Uterus (tissue), 4 donors: ENCODE results near the gene MRNIP. TPM values are rescaled to one million over a fixed set of nuclear protein-coding genes. Genes with fewer than 3 reads are reported as not detected.

Source experiments
- DNase-seq, 2 donors: peaks; one replicate each; pipeline ENCODE4 v3.0.0-alpha.2; 2019 to 2020
- H3K27ac ChIP-seq, 2 donors: fragments of 200-600 bp; sonication (generic); 1 replicate in 1 of 2; 2 replicates in 1 of 2; pipeline ENCODE4 v1.5.1; 2016 to 2018
- H3K27me3 ChIP-seq, 2 donors: fragments of 200-600 bp; sonication (generic); one replicate each; pipeline ENCODE4 v1.5.1; 2018 to 2019; ENCODE audit warnings: control low read depth in 1 of 2
- H3K36me3 ChIP-seq, 2 donors: fragments of 200-600 bp; sonication (generic); one replicate each; pipeline ENCODE4 v1.5.1; 2019; ENCODE audit warnings: control low read depth in 1 of 2
- H3K4me1 ChIP-seq, 2 donors: fragments of 200-600 bp; sonication (generic); one replicate each; pipeline ENCODE4 v1.5.1; 2018 to 2019; ENCODE audit warnings: control low read depth in 1 of 2
- H3K4me3 ChIP-seq, 2 donors: fragments of 200-600 bp; sonication (generic); 1 replicate in 1 of 2; 2 replicates in 1 of 2; pipeline ENCODE4 v1.5.1; 2018 to 2019; ENCODE audit warnings: mild to moderate bottlenecking in 1 of 2
- H3K9me3 ChIP-seq, 2 donors: fragments of 200-600 bp; sonication (generic); one replicate each; pipeline ENCODE4 v1.5.1; 2019; ENCODE audit warnings: control low read depth in 1 of 2
- POLR2A ChIP-seq, 2 donors: fragments of 450-650 bp; IDR thresholded peaks; one replicate each; pipeline ENCODE4 v1.6.1; 2016; ENCODE audit warnings: antibody characterized with exemption in 2 of 2, mild to moderate bottlenecking in 1 of 2, moderate library complexity in 1 of 2
- intact Hi-C: fragments of 100-400 bp; cut with DNase I; formaldehyde crosslinking; loops from one replicate; pipeline ENCODE4 v1.15.1; 2023; ENCODE audit warnings: low total_unique reads
- total RNA-seq, 4 donors: library from RNA; depleted of rRNA in 3 of 4; stranded (reverse); fragments of >200 nt in 3 of 4; gene quantifications; one replicate each; pipeline versions ENCODE4 v1.1.0 to v1.2.4, GENCODE V29; 2014 to 2023
- TF ChIP-seq, protein P1 (sequence below), 4 experiments: fragments of 200-600 bp in 2 of 4; fragments of 450-650 bp in 2 of 4; sonication (generic) in 2 of 4; IDR thresholded peaks; one replicate each; pipeline ENCODE4 v1.5.1; 2016 to 2019; ENCODE audit warnings: antibody characterized with exemption in 4 of 4, mild to moderate bottlenecking in 2 of 4, moderate library complexity in 1 of 4
- donor health status: DM: yes; HTN: yes; CAD: no.

MRNIP gene
- total RNA-seq, 4 donors from 2014 or later = 16.8 to 138 (median 61.6) TPM

GRCh38 chr5:179867476-179867875 lies 8.9 kb upstream of the MRNIP start:
- intact Hi-C loops = no loop called here
- no peaks in the 10 kb centered on the region for H3K9me3 ChIP-seq

DNA sequence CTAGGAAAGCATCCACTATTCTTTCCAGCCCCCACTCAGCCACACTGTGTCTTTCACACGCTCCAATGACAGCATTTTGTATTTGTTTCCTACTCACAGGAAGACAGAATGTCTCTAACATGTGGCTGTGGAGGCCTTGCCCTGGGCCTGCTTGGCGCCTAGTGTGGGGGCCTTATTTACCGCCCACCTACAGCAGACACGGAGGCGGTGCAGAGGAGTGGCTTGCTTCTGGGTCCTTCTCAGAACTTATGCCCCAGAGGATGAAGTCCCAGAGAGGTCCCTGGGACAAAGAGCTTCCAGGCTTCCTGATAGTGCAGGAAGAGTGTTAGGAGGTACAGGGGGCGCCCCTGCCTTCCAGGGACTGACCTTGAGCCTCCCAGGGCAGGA lies 8.5 kb upstream of the MRNIP start:
- no peak for DNase-seq
- no peak overlapping the region for H3K4me3 ChIP-seq
- H3K4me1 ChIP-seq = no peaks in the 10 kb centered on the region
- intact Hi-C loops = no loop called here
- H3K27me3 ChIP-seq = no peaks in the 10 kb centered on the region
- H3K27ac ChIP-seq = no peak overlapping the region
- TF ChIP-seq POLR2A (IDR thresholded peaks at IDR 0.05) = no peak
- TF ChIP-seq, protein P1, sequence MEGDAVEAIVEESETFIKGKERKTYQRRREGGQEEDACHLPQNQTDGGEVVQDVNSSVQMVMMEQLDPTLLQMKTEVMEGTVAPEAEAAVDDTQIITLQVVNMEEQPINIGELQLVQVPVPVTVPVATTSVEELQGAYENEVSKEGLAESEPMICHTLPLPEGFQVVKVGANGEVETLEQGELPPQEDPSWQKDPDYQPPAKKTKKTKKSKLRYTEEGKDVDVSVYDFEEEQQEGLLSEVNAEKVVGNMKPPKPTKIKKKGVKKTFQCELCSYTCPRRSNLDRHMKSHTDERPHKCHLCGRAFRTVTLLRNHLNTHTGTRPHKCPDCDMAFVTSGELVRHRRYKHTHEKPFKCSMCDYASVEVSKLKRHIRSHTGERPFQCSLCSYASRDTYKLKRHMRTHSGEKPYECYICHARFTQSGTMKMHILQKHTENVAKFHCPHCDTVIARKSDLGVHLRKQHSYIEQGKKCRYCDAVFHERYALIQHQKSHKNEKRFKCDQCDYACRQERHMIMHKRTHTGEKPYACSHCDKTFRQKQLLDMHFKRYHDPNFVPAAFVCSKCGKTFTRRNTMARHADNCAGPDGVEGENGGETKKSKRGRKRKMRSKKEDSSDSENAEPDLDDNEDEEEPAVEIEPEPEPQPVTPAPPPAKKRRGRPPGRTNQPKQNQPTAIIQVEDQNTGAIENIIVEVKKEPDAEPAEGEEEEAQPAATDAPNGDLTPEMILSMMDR (IDR thresholded peaks at IDR 0.05) = no peak
- H3K36me3 ChIP-seq = no peaks in the 10 kb centered on the region
- H3K9me3 ChIP-seq = no peaks in the 10 kb centered on the region

More at GRCh38 chr5:179867476-179867875, 8.9 kb upstream of the MRNIP start:
- no peak for TF ChIP-seq POLR2A (IDR thresholded peaks at IDR 0.05)
- TF ChIP-seq, protein P1 (IDR thresholded peaks at IDR 0.05) = no peak
- H3K27ac ChIP-seq = no peak overlapping the region
- no peak for DNase-seq
- no peaks in the 10 kb centered on the region for H3K4me1 ChIP-seq
- no peak overlapping the region for H3K4me3 ChIP-seq
- no peaks in the 10 kb centered on the region for H3K27me3 ChIP-seq
- no peaks in the 10 kb centered on the region for H3K36me3 ChIP-seq

GRCh38 chr5:179866241-179867078 lies 7.8 kb upstream of the MRNIP start:
- no peak overlapping the region for H3K4me3 ChIP-seq
- H3K4me1 ChIP-seq = no peaks in the 10 kb centered on the region
- no peaks in the 10 kb centered on the region for H3K36me3 ChIP-seq
- no peak for DNase-seq
- H3K27me3 ChIP-seq = no peaks in the 10 kb centered on the region
- TF ChIP-seq, protein P1 (IDR thresholded peaks at IDR 0.05) = peak in 1 of 4 experiments; percentile 4
- TF ChIP-seq POLR2A (IDR thresholded peaks at IDR 0.05) = no peak
- H3K9me3 ChIP-seq = no peaks in the 10 kb centered on the region
- intact Hi-C loops = no loop called here
- H3K27ac ChIP-seq = no peak overlapping the region

- Histone ChIP-seq H3K27ac (no peak overlapping the region), H3K9me3 (no peaks in the 10 kb centered on the region), H3K4me3 (no peak overlapping the region), H3K4me1 (no peaks in the 10 kb centered on the region), H3K36me3 (no peaks in the 10 kb centered on the region), H3K27me3 (no peaks in the 10 kb centered on the region)
- intact Hi-C loops = no loop called here
- no peak for DNase-seq
- no peak for TF ChIP-seq POLR2A (IDR thresholded peaks at IDR 0.05)
- TF ChIP-seq, protein P1 (IDR thresholded peaks at IDR 0.05) = no peak
Observed at GRCh38 chr5:179865491-179866240, 7.0 kb upstream of the MRNIP start.

DNA sequence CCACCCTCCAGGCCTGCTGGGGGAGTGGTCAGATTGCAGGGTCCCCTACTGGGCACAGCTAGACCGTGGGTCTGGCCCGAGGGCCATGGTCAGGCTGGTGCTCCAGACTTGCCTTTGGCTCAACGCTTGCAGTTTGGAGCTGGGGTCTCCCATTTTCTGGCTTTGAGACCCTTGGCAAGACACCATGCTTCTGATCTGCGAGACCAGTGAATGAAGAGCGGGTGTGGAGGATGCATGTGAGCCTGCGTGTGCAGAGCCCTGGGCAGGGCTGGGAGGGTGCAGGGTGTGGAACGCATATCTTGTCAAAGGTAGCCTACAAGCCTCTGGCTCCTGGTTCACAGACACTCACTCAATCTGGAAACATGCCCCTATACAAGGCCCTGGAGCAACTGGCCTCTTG lies 6.1 kb upstream of the MRNIP start:
- Histone ChIP-seq H3K4me3 (no peak overlapping the region), H3K4me1 (no peaks in the 10 kb centered on the region), H3K36me3 (no peaks in the 10 kb centered on the region), H3K9me3 (no peaks in the 10 kb centered on the region), H3K27me3 (no peaks in the 10 kb centered on the region), H3K27ac (no peak overlapping the region)
- no peak for DNase-seq
- intact Hi-C loops = no loop called here
- TF ChIP-seq POLR2A (IDR thresholded peaks at IDR 0.05) = no peak
- TF ChIP-seq, protein P1 (IDR thresholded peaks at IDR 0.05) = no peak
